Embryonic facial prominence (tissue), 1 donor: Measurements from ENCODE around the gene CATSPER3.

Source experiments
- DNase-seq: peaks from one replicate; pipeline ENCODE4 v3.0.0-alpha.2; 2016; ENCODE audit errors: extremely low spot score

CATSPER3 gene

DNA sequence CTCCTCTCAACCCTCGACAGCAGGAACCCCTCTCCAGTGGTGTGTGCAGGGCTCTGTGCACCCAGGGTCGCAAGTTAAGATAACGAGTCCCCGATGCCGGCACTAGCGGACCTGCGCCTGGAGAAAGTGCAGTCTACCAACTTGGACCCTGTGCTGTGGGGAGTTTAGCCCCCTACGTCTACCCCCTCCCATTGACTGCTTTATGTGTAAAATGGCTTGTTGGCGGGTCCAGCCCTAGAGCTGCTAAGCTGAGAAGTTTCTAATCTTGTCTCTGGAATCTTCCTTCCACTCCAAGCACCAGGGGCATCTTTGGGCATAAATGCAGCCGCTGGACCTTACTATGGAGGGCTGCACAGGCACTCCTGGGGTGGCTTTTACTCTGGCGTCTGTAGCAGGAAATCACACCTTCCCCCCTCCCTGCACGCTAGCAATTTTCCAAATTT, 73.5 kb downstream of the CATSPER3 start:
- DNase-seq = no peak

DNA sequence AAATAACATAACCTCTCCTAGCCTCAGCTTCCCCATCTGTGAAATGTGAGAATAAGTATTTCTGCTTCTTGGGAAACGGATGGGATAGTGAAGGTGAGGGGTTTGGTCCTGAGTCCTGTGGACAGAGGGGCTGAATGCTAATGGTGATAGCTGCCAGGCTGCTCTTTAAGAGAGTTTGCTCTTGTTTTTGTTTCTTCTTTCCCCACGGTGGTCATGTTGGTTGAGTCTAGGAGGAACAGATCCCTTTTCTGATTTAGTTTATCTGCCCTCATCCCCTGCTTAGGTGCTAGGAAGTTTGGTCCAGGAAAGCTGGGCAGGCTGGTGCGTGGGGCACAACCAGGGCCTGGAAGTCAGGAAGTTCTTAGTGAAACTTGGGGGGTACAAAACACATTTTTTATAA, 74.0 kb downstream of the CATSPER3 start:
- no peak for DNase-seq

- DNase-seq = no peak
These were observed 74.9 kb downstream of the CATSPER3 start for GRCh38 chr5:135042595-135042994.

- no peak for DNase-seq
These were observed 77.8 kb downstream of the CATSPER3 start for GRCh38 chr5:135045488-135045887.

- DNase-seq = no peak
These were observed 79.1 kb downstream of the CATSPER3 start for GRCh38 chr5:135046661-135047346.

- DNase-seq = no peak
These were observed 79.6 kb downstream of the CATSPER3 start for GRCh38 chr5:135047347-135047695.

DNA sequence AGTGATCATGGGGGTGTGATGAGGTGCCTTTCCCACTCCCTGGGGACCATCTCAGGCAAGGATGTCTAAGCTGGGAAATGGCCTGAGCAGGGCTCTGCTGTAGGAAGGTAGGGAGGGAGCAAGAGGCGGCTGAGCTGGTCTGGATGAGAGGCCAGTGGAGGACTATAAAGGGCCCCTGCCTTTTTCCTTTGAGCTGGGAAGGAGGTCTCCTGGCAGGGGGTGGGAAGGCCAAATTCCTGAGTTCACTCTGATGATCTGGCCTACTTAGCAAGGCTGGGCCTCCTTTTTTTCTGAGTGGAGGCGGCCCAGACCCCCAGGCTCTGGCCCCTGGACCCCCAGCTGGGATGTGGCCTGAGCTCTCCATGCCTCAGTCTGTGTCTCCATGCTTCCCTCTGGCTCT, 80.6 kb downstream of the CATSPER3 start:
- no peak for DNase-seq

DNA sequence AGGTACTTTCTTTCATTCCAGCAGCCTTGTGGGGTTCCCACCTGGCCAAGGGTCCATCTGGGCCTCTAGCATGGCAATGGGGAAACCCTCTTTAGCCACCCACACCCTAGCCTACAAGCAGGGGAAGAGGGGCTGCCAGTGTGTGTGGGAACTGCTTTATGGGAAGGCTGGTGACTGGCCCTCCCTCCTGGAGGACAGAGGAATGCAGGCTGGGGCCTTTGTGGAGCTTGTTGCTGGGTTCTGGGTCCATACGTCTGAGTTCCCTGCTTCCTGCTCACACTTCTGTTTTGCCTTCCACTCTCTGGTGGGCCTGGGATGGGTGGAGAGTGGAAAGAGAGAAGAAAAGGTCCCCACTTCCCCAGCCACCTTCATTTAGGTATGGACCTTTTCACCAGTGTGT, 81.2 kb downstream of the CATSPER3 start:
- no peak for DNase-seq

GRCh38 chr5:135050244-135050767, 82.6 kb downstream of the CATSPER3 start:
- no peak for DNase-seq

GRCh38 chr5:135051399-135051798, 83.7 kb downstream of the CATSPER3 start:
- DNase-seq = no peak

DNA sequence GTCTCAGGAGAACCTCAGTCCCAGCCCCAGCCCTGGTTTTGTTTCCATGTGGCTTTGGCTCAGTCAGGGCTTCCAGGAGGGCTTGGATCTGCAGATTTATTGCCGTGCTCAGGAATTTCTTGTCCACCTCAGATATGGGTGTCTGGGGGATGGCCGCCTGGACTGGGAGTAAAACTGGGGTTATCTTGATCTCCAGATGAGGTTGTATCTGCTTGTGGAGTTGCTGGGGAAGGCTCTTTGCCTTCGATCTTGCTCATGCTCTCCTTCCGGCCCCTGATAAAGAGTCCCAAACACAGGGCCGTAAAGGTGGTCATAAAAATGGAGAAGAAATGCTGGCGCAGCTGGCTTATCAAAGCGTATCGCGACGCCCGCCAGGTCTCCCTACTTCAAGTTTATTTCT, 84.2 kb downstream of the CATSPER3 start:
- DNase-seq = no peak

- no peak for DNase-seq
These were observed 84.9 kb downstream of the CATSPER3 start for GRCh38 chr5:135052511-135053145.

- no peak for DNase-seq
These were observed 85.6 kb downstream of the CATSPER3 start for GRCh38 chr5:135053278-135053677.

DNA sequence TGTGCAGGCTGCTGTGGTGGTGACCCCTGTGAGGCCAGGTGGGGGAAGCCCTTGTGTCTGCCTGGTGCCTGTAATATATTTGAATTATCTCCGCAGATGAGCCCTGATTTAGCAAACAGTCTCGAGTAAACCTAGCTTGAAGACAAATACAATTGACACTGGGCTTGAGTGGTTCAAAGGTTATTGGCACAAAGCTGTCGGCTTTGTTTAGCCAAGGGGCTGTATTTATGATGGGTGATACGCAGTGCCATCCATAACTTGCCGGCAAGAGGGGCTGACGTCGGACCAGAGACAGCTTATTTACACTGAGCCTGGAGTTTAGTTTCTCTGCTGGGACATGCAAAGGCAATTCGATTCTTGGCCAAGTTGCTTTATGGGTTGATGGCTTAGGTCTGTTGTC, 86.3 kb downstream of the CATSPER3 start:
- DNase-seq = no peak

GRCh38 chr5:135054546-135054945, 86.8 kb downstream of the CATSPER3 start:
- no peak for DNase-seq

GRCh38 chr5:135055396-135055795, 87.7 kb downstream of the CATSPER3 start:
- no peak for DNase-seq

GRCh38 chr5:135056316-135057030, 88.8 kb downstream of the CATSPER3 start:
- no peak for DNase-seq

DNA sequence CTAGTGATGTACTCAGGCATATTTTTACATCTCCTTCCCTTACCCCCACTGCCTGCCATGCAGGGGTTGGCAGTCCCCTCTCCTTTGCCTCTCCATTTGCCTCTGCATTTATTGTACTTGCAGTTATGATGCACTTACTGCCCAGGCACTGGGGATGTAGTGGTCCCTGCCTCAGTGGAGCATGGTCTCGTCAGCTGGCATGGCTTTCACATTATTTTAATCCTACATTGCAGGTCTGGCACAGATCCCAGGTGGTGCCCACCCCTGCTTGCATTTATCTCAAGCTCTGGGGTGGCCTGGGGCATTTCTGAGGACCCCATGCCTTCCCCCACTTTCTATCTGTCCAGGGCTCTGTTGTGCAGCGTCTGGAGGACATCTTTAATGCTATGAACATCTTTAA, 89.5 kb downstream of the CATSPER3 start:
- DNase-seq = no peak

- no peak for DNase-seq
These were observed 90.6 kb downstream of the CATSPER3 start for GRCh38 chr5:135058331-135058732.

GRCh38 chr5:135059000-135059923, 91.6 kb downstream of the CATSPER3 start:
- no peak for DNase-seq

- DNase-seq = no peak
These were observed 92.3 kb downstream of the CATSPER3 start for GRCh38 chr5:135060021-135060420.

- no peak for DNase-seq
These were observed 93.3 kb downstream of the CATSPER3 start for GRCh38 chr5:135061001-135061400.
